Sigmoid colon (tissue), 4 donors: ENCODE results near the gene RRP1.

Source experiments
- CTCF ChIP-seq, 4 experiments: fragments of 450-650 bp in 3 of 4; fragments of 200-600 bp in 1 of 4; IDR thresholded peaks; one replicate each; pipeline ENCODE4 v1.5.1; 2016 to 2019; ENCODE audit warnings: antibody characterized with exemption in 4 of 4, mild to moderate bottlenecking in 3 of 4, moderate library complexity in 2 of 4
- EP300 ChIP-seq, 4 donors: sonication (generic); formaldehyde crosslinking; IDR thresholded peaks; one replicate each; pipeline ENCODE4 v1.6.1; 2017; ENCODE audit warnings: antibody characterized with exemption in 4 of 4
- POLR2A ChIP-seq, 2 donors: fragments of 450-650 bp; IDR thresholded peaks; one replicate each; pipeline ENCODE4 v1.6.1; 2016; ENCODE audit warnings: antibody characterized with exemption in 2 of 2, mild to moderate bottlenecking in 2 of 2, moderate library complexity in 2 of 2

GRCh38 chr21:43770066-43770655 lies 19.2 kb upstream of the RRP1 start:
- TF ChIP-seq CTCF (IDR thresholded peaks at IDR 0.05) (no peak), POLR2A (IDR thresholded peaks at IDR 0.05) (no peak), EP300 (IDR thresholded peaks at IDR 0.05) (no peak)
